ENCODE measurements around the gene FAM118B. TPM values are rescaled to one million over a fixed set of nuclear protein-coding genes. Genes with fewer than 3 reads are reported as not detected.
A peak's percentile ranks its signal among the peaks of the same experiment; 100 is the strongest.

FAM118B gene
- total and polyA plus RNA-seq, 8 donors: 2.5 to 9.0 (median 3.7) TPM

GRCh38 chr11:126293726-126294125 is 82.1 kb downstream of the FAM118B start:
- Histone ChIP-seq H3K9me3 (no peaks in the 10 kb centered on the region), H3K27me3 (no peaks in the 10 kb centered on the region), H3K4me3 (no peak overlapping the region), H3K4me1 (no peaks in the 10 kb centered on the region), H3K36me3 (peaks cover 0 to 32% (median 6%) of the 10 kb centered on the region in 3 donors), H3K27ac (no peak overlapping the region)
- intact Hi-C loops (cut with DNase I): no loop called here
- ATAC-seq (no peak), FAIRE-seq (no peak), DNase-seq (no peak)
- no peak for TF ChIP-seq CTCF (IDR thresholded peaks at IDR 0.05)
- WGBS, 2 donors: 89 to 91% methylated on average over 5 of the region's 5 CpGs

DNA sequence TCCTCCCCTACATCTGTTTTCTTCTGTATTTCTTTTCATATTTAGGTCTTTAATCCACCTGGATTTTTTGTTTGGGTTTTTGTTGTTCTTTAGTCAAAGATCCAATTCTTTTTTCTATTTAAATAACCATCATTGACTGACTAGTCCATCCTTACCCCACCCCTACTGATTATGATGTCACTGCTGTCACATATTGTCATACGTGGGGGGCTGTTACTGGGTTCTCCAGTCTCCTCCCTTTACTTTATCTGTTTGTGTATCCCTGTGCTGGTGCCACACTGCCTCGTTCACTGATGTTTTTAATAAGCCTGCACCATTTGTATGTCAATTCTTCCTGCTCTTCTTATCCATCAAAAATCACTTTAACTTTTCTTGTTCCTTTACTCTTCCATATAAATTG is 85.4 kb downstream of the FAM118B start:
- H3K4me1 ChIP-seq: no peaks in the 10 kb centered on the region
- no peaks in the 10 kb centered on the region for H3K9me3 ChIP-seq
- ATAC-seq (no peak), DNase-seq (no peak), FAIRE-seq (no peak)
- H3K27me3 ChIP-seq: no peaks in the 10 kb centered on the region
- no peak overlapping the region for H3K27ac ChIP-seq
- no peak overlapping the region for H3K4me3 ChIP-seq
- peaks cover 0 to 19% (median 6%) of the 10 kb centered on the region in 3 donors for H3K36me3 ChIP-seq
- intact Hi-C loops (cut with DNase I): no loop called here
- no peak for TF ChIP-seq CTCF (IDR thresholded peaks at IDR 0.05)
- 52 to 87% methylated on average over 2 of the region's 2 CpGs for WGBS, 2 donors

DNA sequence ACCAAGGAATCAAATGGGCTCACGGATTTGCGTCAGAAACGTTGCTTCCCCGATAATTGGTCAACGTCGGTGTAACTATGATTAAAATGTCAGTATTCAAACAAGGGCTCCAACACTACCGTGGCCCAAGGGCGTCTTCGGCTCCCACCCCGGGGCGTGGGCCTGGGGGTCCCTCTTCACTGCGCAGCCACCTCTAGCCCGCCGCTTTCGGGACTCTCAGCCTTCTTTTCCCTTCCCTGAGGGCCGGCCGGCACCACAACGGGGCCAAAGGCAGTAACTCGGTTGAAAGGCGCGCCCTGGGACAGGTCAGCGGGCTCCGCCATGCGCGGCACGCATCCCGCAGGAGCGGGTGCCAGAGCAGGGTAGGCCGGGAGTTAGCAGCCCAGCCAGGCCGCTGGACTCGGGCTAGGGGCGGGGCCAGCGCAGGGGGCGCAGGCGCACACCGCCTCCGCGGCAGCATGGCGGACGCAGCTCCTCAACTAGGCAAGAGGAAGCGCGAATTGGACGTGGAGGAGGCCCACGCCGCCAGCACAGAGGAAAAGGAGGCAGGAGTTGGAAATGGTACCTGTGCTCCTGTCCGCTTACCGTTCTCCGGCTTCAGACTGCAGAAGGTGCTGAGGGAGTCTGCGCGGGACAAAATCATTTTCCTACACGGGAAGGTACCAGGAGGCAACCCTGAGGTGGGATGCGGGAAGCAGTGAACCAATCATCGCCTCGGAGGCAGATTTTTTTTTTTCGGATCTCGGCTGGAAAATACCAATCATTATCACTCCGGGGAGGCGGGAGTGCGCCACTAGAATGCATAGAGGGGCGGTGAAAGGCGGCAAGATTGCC is 92.3 kb downstream of the FAM118B start, which contains the start of gene DCPS:
Gene DCPS, plus strand, starts transcription at position 438 of the 834 bp plus-strand sequence. Its CDS starts 21 bp downstream, at position 459.
- TF ChIP-seq CTCF (IDR thresholded peaks at IDR 0.05): peak in 1 of 4 donors; percentile 6
- Histone ChIP-seq H3K36me3 (no peaks in the 10 kb centered on the region), H3K27me3 (no peaks in the 10 kb centered on the region), H3K9me3 (no peaks in the 10 kb centered on the region), H3K4me3 (peak within 1 kb of the TSS; percentile 36 to 71 (median 59)), H3K4me1 (peaks cover 8 to 22% (median 13%) of the 10 kb centered on the region in 3 donors), H3K27ac (peak within 1 kb of the TSS; percentile 67 to 88 (median 80))
- FAIRE-seq (no peak), DNase-seq (peak; percentile 86 to 97 (median 92)), ATAC-seq (peak; percentile 98 to 100 (median 99))
- 1% methylated on average over 61 of the region's 61 CpGs for WGBS, 2 donors
- intact Hi-C loops (cut with DNase I): no loop called here

- Histone ChIP-seq H3K27ac (peak overlapping the region in 3 of 4 donors; percentile 78 to 88 (median 82)), H3K27me3 (no peaks in the 10 kb centered on the region), H3K4me1 (peaks cover 8 to 22% (median 13%) of the 10 kb centered on the region in 3 donors), H3K9me3 (no peaks in the 10 kb centered on the region), H3K4me3 (peak overlapping the region; percentile 36 to 71 (median 59)), H3K36me3 (no peaks in the 10 kb centered on the region)
- intact Hi-C loops (cut with DNase I): loop anchor here in 1 of 3 donors (5.0 kb wide), 1 partner anchor 178 kb away; no protein-coding TSS in a partner anchor
- no peak for FAIRE-seq
- peak in 2 of 6 donors; percentile 4 to 28 for DNase-seq
- peak in 3 of 4 donors; percentile 3 to 31 (median 15) for ATAC-seq
- TF ChIP-seq CTCF (IDR thresholded peaks at IDR 0.05): no peak
- 23 to 27% methylated on average over 12 of the region's 12 CpGs for WGBS, 2 donors
Measured at GRCh38 chr11:126304457-126305075, 93.0 kb downstream of the FAM118B start.
